ENCODE measurements around the gene BOLA1.
A peak's percentile ranks its signal among the peaks of the same experiment; 100 is the strongest.

BOLA1 gene

DNA sequence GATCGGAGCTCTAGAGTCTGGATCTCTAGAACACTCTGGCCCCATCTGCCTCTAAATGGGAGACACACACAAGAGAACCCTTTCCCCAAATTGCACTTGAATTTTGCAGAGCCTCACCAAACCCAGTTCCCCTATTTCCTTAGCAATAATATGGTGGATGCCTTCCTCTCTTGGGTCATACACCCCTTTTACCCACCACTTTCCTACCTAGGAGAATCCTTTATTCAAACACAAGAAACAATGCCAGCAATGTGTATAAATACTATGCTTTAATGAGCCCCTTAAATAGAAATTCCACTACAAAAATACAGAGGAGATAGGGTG, 29.0 kb downstream of the BOLA1 start:
- DNase-seq (ENCODE audit: low read depth), result no peak

DNA sequence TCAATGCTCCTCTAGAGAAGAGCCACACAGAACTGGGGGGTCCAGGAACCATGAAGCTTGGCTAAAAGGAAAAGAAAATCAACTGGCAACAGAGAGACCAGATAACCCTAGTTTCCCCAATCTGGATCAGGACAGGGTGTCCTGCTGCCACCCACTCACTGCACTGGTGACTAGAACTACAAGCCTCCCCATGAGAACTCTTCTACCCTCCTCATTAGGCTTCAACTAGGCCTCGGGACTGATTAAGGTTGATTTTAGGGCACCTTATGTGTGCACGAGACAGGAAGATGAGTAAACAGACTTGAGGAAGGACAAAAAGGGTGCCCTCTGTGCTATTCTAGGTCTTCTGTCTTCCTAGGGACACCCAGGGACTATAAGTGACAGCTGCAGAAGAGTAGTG, 30.5 kb downstream of the BOLA1 start:
- TF ChIP-seq, protein P1, sequence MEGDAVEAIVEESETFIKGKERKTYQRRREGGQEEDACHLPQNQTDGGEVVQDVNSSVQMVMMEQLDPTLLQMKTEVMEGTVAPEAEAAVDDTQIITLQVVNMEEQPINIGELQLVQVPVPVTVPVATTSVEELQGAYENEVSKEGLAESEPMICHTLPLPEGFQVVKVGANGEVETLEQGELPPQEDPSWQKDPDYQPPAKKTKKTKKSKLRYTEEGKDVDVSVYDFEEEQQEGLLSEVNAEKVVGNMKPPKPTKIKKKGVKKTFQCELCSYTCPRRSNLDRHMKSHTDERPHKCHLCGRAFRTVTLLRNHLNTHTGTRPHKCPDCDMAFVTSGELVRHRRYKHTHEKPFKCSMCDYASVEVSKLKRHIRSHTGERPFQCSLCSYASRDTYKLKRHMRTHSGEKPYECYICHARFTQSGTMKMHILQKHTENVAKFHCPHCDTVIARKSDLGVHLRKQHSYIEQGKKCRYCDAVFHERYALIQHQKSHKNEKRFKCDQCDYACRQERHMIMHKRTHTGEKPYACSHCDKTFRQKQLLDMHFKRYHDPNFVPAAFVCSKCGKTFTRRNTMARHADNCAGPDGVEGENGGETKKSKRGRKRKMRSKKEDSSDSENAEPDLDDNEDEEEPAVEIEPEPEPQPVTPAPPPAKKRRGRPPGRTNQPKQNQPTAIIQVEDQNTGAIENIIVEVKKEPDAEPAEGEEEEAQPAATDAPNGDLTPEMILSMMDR (IDR thresholded peaks at IDR 0.05; ENCODE audit: insufficient read depth, low read depth, low read length, missing control alignments), result no peak
- DNase-seq (ENCODE audit: low read depth), result no peak
- no peak overlapping the region for H3K4me3 ChIP-seq (ENCODE audit: low read depth, low read length)

More for the DNA sequence above, 29.0 kb downstream of the BOLA1 start:
- peak overlapping the region; percentile 98 for H3K4me3 ChIP-seq (ENCODE audit: low read depth, low read length)
- TF ChIP-seq, protein P1 (IDR thresholded peaks at IDR 0.05; ENCODE audit: insufficient read depth, low read depth, low read length, missing control alignments), result no peak

DNA sequence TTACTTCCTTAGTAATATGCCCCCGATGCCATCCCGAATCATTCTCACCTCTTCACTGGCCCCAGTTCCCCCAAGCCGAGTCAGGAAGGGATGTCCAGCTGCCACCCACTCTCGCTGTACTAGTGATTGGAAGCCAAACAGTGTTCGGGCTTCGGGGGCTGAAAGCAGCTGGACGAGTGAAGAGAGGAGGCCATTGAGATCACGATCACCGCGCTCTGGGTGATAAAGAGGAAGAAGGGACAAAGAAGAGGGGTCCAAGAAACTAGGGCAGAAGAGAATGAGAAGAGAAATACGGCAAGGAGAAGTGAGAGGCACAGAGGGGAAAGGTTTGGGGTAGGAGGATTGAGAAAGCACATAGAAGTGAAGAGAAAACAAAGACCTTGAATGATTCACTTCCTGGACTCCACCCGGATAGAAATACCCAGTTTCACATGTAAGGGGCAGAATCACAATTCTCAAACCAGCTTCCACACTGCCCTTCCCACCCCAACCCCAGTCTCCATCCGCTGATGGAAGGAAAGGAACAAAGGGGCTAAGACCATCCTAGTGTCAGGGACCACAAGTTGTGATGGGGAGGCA, 31.9 kb downstream of the BOLA1 start:
- TF ChIP-seq, protein P1 (IDR thresholded peaks at IDR 0.05; ENCODE audit: insufficient read depth, low read depth, low read length, missing control alignments), result no peak
- no peak overlapping the region for H3K4me3 ChIP-seq (ENCODE audit: low read depth, low read length)
- no peak for DNase-seq (ENCODE audit: low read depth)

DNA sequence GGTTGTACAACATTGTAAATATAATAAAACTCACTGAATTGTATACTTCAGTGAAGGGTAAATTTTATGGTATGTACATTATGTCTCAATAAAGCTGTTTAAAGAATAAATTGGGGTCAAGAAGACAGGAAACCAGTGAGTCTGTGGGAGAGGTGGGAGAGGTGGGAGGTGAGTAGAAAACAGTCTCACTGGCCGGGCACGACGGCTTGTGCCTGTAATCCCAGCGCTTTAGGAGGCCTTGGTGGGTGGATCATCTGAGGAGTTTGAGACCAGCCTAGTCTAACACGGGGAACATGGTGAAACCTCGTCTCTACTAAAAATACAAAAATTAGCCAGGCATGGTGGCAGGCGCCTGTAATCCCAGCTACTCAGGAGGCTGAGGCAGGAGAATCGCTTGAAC, 33.1 kb downstream of the BOLA1 start:
- H3K4me3 ChIP-seq (ENCODE audit: low read depth, low read length), result no peak overlapping the region
- TF ChIP-seq, protein P1 (IDR thresholded peaks at IDR 0.05; ENCODE audit: insufficient read depth, low read depth, low read length, missing control alignments), result no peak
- no peak for DNase-seq (ENCODE audit: low read depth)

DNA sequence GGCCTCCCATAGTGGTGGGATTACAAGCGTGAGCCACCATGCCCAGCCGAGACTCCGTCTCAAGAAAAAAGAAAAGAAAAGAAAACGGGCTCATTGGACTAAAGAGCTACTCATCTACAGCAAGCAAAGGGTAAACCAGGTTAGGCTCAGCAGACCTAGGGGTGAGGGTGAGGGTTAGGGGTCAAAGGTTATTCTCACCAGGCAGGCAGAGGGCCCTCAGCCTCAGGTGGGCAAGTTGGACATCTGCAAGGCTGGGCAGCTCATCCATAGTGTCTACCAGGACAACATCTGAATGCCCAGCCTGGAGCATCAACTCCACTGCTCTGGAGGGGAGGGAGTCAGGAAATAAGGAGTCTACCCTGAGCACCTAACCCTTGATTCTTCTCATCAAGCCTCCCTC, 33.8 kb downstream of the BOLA1 start:
- TF ChIP-seq, protein P1 (IDR thresholded peaks at IDR 0.05; ENCODE audit: insufficient read depth, low read depth, low read length, missing control alignments), result no peak
- no peak overlapping the region for H3K4me3 ChIP-seq (ENCODE audit: low read depth, low read length)
- no peak for DNase-seq (ENCODE audit: low read depth)

DNA sequence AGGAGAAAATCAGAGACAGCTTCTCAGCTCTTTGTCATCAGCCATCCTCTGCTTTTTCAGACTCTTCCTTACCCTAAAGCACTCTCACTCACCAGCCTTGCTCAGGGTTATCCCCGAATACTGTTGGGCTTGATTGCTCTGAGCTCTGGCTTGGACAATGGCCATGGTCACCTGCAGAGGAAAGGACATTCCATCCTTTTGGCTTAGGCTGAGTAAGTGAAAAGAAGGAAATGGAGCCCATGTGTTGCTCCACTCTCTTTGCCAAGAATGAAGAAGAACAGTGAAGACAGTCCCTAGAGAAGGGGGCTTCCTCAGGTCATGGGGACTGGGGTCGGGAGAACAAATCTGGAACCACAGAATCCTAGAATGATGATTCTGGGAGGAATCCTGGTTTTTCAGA, 35.0 kb downstream of the BOLA1 start:
- no peak for DNase-seq (ENCODE audit: low read depth)
- TF ChIP-seq, protein P1 (IDR thresholded peaks at IDR 0.05; ENCODE audit: insufficient read depth, low read depth, low read length, missing control alignments), result no peak
- H3K4me3 ChIP-seq (ENCODE audit: low read depth, low read length), result no peak overlapping the region
